ENCODE results near the gene AATK.
"Not testable (repeated sequence)": the region's sequence is repeated elsewhere in the genome, so short reads cannot be mapped to it uniquely, and the experiment has no call there.

The AATK gene

DNA sequence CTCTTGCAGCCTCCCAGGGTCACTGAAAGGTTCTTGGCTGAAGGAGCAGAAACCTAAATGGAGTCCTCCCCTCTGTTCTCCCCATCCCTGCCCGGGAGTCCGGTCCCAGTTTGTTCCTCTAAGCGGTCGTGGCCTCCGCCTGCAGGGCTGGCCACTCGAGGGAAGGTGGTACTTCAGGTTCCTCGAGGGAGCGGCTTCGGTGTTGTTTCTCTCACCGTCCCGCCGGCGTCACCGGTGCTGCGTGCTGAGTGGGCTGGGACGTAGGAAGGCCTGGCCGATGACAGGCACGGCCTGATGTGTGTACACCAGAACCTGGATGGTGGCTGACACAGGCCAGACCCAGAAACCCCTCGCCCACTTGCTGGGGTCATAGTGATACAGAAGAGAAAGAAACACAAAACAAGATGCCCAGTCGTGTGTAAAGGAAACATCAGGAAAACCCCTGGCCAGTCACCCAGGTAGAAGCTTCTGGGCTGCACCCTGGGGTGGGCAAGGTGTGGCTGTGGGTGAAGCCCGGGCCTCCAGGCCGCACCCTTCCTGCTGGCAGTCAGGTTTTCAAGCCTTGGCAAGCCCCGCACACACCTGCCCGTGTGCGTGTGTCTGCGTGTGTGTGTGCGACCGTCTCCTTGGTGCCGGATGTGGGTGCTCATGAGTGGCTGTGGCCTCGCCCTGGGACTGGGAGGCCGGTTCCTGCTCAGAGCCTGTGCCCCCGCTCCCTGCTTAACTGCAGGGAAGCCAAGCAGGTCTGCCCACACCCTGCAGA, 79.1 kb downstream of the AATK start:
- DNase-seq: no peak

DNA sequence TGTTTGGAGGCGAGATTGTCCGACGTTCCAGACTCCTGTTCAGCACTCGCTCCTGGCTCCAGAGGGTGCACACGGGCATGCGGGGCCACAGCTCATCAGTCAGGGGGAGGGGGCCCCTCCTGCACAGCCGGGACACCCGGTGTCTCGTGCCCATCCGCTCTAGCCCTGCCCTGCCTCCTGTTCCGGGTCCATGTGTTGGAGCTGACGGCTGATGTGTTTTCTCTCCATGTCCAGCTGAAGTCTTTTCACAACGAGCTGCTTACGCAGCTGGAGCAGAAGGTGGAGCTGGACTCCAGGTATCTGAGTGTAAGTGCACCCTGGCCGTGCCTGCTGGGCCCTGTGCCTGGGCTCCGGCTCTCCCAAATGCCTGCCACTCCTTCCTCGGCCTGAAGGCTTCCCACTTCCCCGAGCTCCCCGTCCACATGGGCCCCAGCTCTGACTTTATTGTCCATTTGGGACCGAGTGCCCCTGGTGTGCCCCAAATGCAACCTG, 80.6 kb downstream of the AATK start:
- no peak for DNase-seq

DNA sequence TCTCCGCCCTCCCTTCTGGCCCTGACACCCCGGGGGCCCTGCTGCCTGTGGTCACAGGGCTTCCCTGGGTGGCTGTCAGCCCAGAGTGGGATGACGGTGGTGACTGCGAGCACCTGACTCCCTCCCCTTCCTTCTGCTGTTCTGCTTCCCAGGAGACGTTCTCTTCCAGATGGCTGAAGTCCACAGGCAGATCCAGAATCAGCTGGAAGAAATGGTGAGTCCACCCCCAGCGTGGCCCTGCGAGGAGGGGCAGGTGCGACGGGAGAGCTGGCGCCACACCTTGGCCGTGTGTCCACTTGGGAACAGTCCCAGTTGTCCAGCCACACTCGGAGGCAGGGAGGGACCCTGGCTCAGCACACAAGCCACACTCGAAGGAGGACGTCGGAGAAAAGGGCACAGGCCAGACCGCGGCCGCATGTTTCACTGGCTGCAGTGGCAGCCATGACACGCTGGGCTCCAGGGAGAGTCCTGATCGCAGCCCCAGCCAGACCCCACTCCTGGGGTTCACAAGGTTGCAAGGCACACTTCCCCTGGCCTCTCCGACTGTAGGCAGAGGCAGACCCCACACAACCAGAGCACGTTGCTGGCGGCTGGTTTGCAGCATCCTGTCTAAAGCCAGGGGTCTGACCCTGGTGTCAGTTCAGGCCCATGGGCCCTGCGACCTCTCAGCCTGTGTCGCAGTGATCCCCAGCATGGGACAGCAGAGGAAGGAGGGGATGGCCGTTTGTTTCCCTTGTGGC, 81.2 kb downstream of the AATK start:
- no peak for DNase-seq

DNA sequence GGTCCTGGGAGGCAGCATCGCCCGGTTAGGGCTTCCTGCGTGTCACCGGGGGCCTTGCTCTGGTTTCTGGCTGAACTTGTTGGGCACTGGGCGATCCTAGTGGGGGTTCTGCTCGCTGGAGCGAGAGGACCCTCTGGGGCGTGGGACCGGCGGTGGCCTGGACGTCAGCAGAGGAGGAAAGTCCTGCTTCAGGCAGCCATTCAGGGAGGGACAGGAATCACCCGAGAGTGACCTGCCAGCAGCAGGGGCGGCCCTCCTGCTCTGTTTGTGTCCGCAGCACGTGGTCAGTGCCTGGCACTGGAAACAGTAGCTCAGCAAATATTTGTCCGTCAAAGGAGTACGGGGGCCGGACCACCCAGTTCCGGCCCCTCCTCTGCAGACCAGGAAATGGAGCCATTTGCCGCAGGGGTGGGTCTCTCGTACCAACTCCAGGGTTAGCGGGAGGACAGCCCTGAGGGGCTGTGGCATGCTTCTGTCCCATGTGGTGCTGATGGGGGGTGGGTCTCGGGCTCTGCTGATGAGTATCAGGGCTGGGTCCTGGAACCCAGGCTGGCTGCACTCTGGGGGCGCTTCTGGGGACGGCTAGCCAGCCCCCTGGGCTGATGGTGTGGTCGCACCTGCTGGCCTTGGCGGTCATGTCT, 82.8 kb downstream of the AATK start:
- DNase-seq: no peak

DNA sequence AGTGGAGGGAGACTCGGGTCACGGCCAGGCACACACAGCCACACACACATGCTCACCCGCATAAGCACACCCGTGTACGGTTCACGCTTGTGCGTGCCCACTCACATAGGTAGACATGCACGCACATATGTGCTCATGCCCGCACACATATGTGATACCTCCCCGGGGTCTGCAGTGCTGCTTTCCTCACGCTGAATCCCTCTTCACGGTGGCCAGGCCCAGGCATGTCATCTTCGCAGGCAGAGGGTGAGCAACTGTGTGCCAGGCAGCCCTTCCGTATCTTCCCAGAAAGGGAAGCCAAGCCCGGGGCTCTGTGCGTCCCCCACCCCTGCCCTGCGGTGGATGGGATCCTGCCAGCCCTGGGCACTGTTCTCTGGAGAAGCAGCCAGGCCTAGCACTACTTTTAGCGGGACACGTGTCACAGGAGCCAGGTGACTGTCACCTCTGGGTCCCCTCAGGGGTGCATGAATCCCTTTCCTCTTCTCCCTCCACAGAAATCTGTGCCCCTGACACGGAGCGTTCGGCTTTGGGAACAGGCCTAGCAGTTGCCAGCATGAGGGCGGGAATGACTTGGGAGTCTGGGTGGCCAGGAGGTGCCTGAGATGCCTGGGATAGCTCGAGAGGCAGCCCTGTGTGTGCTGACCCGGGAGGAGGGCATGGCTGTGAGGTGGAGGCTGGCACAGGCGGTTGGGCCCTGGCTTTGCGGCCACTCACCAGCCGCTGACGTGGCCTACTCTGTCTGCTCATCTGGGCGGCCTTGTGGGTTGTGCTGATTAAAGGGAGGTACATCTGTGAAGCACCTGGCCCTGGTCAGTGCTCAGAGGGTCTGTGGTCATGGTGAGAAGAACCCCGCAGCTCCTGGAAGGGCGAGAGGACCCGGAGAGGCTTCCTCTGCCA, 83.6 kb downstream of the AATK start:
- no peak for DNase-seq

DNA sequence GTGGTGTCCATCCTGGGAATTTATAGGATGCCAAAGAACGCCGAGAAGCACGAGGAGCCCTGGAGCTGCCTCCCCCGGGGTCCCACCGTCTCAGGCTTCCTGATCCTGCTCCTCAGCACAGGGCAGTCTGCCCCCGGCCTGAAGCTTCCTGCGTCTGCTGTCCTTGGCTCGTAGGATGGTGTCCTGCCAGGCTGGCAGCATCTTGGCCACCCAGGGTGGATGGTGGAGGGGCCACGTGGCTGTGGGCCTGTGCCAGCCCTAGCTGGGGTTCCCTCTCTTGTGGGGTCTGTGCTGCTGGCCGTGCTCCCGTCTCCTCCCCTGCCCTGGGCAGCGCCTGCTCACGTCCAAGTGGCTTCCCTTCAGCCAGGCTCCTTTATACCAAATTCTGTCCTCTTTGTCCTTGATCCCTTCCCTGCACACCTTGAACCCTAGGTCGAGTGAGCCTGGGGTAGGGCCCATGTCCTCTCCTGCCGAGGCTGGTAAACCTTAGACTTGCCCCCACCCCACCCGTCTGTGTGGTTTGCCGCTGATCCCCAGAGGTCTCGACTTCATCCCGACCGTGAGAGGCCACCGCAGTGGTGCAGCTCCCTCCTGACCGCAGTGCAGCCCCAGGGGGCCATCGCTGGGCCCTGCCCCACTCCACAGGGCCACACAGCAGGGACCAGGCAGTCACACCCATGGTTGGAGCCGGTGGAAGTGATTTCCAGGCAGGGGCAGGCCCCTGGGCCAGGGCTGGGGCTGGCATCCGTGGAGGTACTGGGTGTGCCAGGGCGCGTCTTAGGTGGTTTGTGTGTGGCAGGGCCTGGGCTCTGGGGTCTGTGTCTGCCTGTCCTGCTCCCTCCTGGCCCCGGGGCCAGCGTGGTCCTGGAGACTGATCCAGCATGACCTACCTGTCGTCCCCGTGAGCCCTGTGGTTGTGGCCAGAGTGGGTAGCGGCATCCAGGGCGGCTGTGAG, 84.5 kb downstream of the AATK start:
- no peak for DNase-seq

DNA sequence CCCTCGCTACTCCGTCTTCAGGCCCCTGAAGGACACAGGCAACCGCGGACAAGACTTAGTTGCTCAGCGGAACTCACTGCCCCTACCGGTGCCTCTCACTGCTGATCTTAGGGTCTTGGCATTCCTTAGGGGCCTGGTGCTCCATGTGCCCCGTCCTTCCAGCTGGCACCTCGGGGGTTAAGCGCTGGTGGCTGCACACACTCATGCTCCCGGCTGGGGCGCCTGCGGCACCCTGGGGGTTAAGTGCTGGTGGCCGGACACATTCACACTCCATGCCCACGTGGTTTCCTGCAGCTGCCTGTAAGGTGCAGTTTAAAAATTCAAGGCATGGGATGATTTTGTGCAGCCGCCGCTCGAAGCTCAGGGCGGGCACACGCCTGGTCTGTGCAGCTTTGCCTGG, 86.0 kb downstream of the AATK start:
- DNase-seq: no peak

DNA sequence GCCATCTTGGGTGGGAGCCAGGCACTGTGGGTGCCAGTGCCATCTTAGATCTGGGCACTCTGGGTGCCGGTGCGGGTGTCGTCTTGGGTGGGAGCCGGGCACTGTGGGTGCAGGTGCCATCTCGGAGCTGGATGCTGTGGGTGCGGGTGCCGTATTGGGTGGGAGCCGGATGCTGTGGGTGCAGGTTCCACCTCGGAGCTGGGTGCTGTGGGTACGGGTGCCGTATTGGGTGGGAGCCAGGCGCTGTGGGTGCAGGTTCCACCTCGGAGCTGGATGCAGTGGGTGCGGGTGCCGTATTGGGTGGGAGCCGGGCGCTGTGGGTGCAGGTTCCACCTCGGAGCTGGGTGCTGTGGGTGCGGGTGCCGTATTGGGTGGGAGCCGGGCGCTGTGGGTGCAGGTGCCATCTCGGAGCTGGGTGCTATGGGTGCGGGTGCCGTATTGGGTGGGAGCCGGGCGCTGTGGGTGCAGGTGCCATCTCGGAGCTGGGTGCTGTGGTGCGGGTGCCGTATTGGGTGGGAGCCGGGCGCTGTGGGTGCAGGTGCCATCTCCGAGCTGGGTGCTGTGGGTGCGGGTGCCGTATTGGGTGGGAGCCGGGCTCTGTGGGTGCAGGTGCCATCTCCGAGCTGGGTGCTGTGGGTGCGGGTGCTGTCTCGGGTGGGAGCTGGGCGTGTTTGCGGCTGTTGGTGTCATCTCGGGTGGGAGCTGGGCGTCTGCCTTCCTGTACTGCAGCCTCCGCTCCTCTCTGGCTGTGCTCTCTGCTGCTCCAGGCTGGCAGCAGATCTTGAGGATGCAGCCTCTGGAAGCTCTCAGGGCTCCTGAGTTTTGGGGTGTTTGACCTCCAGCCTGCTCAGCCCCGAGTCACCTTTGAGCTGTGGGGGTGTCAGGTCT, 87.8 kb downstream of the AATK start:
- DNase-seq: not testable (repeated sequence)

DNA sequence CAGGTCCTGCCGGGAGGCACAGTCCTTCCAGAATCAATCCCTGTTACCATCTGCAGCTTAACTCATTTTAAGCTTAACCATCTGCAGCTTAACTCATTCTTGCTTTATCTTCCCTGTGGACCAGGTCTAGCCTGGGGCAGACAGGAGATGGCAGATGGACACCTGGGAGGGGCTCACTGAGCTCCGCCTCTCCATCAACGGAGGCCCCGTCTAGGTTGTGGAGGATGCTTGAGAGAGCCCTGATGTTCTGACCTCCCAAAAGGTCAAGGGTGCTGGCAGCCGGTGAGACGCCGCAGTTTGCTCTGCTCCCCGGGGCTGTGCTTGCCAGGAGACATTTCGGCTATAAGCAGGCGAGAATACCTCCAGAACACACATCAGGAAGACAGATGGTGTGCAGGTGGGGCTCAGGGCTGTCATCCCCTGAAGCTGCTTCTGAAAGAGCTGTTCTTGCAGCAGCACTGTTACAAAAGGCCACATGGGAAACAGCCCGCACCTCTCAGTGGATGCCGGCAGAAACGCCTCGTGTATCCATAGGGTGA, 89.8 kb downstream of the AATK start:
- no peak for DNase-seq

DNA sequence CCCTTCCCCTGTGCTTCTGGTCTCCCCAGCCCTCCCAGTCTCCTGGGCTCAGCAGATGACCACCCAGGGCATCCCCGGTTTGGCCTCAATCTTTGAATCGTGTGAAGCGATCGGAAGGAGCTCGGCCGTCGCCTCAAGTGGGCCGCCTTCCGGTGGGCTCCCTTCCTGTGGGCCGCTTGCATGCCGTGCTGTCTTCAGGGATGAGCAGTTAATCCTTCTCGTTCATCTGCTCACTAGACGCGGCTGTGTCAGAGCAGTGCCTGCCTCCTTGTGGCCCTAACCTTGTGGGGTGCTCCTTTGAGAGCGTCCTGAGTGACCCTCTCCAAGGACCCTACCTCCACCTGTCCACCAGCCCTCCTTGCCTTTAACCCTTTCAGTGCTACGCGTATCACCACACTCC, 90.7 kb downstream of the AATK start:
- DNase-seq: no peak

DNA sequence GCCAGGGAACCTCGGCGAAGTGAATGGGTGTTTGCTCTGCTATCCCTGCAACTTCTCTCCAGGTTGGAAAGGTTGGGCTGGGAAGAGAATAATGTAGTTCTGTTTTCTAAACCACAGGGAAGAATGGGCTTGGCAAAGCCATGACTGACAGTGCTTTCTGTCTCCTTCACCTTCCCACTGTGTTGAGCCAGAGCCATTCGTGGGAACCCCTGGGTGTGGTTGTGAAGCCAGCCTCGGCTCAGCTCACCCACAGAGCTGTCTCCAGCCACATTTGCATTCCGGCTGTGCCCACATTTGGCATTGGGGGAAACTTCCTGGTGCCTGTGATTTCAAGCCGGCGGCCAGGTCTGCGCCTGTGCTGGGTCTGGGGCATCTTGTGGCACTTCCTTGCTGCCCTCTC, 91.1 kb downstream of the AATK start:
- no peak for DNase-seq

DNA sequence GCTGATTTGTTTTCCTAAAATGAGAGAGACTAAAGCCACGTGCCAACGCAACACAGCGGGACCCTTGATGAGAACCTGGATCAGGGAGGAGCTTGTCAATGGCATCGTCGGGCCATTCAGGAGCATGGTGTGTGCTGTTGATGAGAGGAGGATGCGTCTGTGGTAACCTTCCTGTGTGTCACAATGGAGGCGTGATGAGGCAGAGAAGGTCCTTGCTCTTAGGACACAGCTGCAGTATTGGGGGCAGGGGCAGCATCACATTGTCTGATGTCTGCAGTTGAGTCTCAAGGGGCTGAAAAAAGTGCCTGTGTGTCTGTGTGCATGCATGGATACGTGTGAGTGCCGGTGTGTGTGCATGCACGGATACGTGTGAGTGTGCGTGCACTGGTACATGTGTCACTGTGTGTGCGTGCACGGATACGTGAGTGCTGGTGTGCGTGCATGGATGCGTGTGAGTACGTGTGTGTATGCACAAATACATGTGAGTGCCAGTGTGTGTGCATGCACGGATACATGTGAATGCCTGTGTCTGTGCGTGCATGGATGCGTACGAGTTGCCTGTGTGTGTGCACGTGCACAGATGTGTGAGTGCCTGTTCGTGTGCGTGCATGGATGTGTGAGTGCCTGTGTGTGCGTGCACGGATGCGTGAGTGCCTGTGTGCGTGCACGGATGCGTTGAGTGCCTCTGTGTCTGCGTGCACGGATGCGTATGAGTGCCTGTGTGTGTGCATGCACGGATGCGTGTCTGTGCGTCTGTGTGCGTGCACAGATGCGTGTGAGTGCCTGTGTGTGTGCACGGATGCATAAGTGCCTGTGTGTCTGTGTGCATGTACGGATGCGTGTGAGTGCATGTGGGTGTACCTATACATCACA, 91.8 kb downstream of the AATK start:
- no peak for DNase-seq

DNA sequence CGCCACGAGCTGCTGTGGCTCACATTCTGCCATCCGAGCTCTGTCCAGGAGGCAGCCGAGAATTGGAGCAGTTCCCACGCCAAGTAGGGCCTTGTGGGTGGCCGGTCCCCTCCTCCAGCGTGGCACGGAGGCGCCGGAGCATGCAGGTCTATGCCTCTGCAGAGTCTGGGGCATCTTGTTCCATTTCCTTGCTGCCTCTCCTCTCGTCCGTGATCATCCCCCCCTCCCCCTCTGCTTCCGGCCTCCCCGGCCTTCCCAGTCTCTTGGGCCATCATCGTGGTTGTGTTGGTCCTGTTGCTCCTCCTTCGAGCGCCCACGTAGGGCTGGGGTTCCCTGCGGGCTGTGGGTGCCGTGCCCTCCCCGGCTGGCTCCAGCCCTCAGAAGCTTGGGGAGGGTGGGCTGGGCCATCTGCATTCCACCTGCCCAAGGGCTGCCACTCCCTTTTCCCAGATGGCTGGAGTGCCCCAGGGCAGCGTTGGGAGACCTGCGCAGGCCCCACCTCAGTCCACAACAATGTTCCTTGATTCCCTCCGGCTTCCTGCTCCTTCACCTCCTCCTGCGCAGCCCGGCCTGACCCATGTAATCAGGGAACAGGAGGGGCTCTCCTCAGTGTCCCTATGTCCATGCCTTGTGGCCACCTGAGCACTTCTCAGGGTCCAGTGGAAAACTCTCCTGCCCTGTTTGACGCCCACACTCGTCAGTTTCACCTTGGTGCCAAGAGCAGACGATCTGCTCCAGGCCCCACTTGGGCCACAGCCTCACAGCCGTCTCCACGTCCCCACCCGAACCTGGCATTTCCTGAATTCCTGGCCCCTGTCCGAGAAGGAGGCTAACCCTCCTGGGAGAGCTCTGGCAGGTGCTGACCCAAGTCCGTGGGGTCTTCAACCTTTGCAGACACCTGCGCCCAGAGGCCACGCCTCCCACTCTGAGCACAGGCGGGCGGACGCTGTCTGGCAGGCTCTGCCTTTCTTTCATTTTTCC, 94.0 kb downstream of the AATK start:
- DNase-seq: no peak

DNA sequence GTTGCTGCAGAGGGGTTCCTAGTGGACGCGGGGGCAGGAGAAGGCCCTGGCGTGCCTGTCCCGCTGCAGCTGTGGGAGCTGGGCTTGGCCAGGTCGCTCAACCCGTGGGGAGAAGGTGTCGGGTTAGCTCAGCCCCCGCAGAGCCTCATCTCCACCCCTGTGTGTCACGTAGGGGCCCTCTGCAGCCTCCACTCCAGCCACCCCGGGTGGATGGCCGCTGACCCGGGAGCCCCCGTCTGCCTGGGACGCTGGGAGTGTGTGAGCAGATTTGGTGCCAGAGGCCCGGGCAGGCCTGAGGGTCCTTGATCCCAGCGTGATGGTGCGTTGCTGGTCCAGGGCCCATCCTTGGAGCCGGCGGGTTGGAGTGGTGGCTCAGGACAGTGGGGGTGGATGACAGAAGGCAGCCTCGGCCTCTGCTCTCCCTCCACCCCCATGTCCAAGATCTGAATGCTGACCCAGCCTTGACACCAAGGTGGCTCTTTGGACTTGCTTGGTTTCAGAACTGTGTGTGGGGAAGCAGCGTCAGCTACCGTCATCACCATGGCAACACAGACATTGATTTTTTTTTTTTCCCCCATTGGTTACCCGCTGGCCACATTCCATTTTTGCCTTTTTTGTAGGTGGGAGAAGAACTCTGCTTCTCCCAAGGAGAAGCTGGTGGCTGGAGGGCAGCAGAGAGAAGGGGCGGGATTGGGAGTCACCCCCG, 95.3 kb downstream of the AATK start:
- no peak for DNase-seq

DNA sequence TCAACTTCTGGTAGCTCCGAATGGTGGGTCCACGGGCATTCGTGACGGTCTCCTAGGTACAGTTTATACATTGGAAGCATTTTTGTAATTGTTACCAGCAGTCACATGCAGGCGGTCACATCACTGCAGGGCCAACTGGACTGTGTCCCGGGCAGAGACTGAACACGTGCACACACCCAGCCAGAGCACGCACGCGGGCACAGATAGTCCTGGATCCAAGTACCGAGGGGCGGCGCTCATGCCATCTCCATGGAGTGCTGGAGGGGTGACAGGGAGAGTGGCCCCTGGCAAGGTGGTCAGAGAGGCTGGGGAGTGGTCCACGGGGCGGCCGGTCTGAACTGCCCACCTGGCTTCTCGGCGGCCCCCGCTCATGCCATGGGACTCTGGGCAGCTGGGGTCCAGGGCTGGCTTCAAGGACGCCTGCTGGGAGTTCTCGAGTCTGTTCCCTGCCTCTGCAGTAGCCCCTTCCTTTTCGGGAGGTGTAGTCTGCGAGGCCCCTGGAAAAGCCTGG, 96.8 kb downstream of the AATK start:
- DNase-seq: no peak

DNA sequence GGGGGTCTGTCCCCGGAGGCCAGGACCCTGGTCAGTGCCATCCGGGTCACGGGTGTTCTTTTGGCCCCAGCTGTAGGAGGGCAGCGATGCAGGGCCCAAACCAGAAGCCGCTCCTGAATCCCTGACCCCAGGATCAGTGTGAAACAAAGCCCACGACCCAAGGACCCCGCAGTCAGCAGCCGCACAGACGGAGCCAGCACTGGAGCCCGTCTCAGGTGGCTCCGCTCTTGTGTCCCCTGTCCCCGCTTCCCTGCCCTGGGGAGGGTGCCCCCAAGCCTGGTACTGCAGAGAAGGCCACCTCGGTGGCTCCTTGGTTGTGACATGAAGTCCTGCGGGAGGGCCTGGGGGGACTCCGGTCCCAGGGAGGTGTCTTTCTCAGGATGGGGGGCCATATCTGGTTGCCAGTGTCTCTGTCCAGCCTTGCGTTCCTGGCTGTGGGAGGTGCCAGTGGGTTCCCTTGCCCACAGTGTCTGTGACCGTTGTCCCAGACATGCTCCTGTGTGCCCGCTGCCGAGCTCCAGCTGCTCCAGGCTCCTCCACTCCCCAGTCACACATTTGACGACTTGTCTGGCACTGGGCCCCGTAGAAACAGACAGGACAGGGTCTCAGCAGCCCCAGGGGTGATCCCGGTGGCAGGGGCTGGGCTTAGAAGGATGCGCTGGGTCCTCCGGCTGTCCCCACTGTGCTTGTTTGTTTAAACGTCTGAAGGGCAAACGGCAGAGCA, 97.4 kb downstream of the AATK start:
- no peak for DNase-seq
